Activated CD4-positive, CD25-positive, alpha-beta regulatory T cell treated with anti-CD3 and anti-CD28 coated beads, Interleukin-2, amount 50 U/mL, for 24 hours (primary cell): ENCODE results near the gene ANP32B.
"Not testable (repeated sequence)": the region's sequence is repeated elsewhere in the genome, so short reads cannot be mapped to it uniquely, and the experiment has no call there.

Experiments
- ATAC-seq, 2 donors: fragments of 150-1000 bp; cut with Tn5 transposase; one replicate each; pipeline ENCODE4 v1.10.0; 2021; ENCODE audit warnings: mild to moderate bottlenecking in 1 of 2, moderate library complexity in 1 of 2

ANP32B gene

GRCh38 chr9:97994703-97995102 lies 11.6 kb downstream of the ANP32B start:
- ATAC-seq, result no peak

DNA sequence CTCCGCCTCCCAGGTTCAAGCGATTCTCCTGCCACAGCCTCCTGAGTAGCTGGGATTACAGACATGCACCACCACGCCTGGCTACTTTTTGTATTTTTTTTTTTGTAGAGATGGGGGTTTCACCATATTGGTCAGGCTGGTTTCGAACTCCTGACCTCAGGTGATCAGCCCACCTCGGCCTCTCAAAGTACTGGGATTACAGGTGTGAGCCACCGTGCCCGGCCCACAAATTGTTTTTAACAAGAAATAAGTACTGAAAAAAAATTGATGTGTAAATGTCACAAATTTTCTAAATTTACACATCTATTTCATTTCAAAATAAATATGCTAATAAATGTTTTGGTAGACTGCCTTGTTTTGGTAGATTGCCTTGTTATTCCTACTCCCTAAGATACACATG lies 13.5 kb downstream of the ANP32B start:
- ATAC-seq, result not testable (repeated sequence)

- ATAC-seq, result no peak
These were observed 14.5 kb downstream of the ANP32B start for GRCh38 chr9:97997330-97998276.

GRCh38 chr9:98002808-98003207 lies 19.7 kb downstream of the ANP32B start:
- no peak for ATAC-seq

GRCh38 chr9:98006127-98006796 lies 23.1 kb downstream of the ANP32B start:
- no peak for ATAC-seq

DNA sequence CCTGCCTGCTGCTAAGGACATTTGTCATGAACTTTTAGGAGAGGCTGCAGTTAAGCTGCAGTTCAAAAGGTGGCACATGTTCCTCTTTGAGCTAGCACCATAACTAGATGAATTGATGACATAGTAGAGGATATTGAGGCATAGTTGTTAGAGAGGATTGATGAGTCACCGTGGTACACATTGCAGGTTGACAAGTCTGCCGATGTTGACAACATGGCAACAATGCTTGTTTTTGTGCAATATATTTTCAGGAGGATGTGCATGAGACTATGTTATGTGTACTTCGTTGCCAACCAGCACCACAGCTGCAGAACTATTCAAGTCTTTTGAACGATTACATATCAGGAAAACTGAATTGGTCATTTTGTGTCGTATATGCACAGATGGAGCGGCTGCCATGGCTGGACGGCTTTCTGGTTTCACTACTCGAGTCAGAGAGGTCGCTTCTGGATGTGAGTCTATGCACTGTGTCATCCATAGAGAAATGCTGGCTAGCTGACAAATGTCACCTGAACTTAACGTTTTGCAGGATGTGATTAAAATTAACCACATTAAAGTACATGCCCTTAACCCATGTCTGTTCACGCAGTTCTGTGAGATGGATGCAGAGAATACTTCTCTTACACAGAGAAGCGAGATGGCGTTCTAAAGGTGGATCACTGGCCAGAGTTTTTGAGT lies 24.2 kb downstream of the ANP32B start:
- peak; percentile 64 to 70 for ATAC-seq

GRCh38 chr9:98008764-98009163 lies 25.6 kb downstream of the ANP32B start:
- ATAC-seq, result no peak

DNA sequence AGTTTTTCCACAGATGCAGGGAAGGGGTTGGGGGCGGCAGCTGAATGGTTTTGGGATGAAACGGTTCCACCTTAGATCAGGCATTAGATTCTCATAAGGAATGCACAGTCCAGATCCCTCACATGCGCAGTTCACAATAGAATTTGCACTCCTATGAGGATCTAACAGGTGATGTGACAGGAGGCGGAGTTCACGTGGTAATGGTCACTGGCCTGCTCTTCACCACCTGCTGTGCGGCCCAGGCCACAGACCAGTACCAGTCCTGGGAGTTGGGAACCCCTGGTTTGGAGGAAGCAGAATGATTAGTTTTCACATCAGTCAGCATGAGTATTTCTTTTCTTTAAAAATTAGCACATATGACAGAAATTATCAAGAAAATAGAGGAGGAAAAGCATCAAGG lies 26.3 kb downstream of the ANP32B start:
- ATAC-seq, result no peak

GRCh38 chr9:98009936-98010335 lies 26.8 kb downstream of the ANP32B start:
- ATAC-seq, result no peak

DNA sequence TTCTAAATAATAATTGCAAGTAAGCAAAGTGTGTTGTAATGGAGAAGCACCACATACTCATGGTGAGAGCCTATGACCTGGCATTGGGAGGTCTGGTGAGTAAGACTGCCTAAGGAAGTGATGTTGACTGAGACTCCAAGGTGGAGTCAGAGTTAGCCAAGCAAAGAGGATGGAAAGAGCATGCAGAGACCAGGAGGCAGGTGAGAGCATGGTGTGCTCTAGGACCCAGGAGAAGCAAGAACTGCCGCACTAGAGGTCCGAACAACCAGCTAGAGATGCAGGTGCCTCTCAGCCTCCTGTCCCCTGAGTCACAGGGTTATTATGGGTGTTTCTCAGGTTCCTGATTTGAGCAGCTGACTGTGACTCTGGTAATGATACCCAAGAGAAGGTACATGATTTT lies 27.3 kb downstream of the ANP32B start:
- peak; percentile 52 to 58 for ATAC-seq

GRCh38 chr9:98011122-98011521 lies 28.0 kb downstream of the ANP32B start:
- no peak for ATAC-seq

DNA sequence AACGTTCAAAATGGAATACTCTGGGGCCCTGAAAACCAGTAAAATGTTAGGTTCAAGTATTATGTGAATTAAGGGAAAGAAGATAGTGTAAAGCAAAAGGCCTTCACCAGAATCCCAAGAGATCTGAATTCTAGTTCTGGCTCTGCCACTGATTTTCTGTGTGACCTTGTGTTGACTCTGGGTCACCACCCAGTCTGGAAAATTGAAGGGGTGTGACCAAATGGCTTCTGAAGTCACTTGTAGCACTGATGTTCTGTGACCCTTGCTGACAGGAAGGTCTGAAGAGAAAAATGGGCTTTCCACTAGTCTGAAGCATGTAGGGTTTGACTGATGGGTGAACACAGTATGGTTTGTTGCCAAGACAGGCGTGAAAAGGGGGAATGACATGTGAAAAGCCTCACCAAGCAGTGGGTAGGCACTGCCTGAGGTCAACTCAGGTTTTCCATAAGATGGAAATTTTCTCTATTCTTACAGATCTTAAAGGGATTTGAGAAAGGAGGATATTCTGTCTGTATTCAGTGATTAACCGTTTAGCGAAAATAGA lies 33.1 kb downstream of the ANP32B start:
- ATAC-seq, result no peak

DNA sequence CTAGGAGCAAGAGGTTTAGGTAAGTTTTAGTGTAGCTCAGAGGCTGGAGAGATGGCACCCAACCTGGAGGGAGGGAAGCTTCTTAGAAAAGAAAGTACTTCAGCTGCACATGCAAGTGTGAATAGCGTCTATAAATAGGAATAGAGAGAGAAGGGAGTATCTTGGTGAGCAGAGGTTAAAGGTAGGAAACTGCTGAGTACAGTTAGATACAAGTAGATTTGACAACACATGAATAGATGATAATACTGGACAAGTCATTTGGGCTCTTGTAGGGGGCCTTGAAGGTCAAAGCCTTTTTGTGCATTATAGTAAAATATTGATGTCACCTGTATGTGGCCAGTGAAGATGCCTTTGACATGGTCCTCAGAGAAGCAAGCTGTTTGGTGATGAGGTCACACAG lies 34.2 kb downstream of the ANP32B start:
- ATAC-seq, result no peak

GRCh38 chr9:98018347-98018746 lies 35.2 kb downstream of the ANP32B start:
- ATAC-seq, result no peak

- no peak for ATAC-seq
These were observed 36.0 kb downstream of the ANP32B start for GRCh38 chr9:98019098-98019497.

GRCh38 chr9:98019869-98020268 lies 36.7 kb downstream of the ANP32B start:
- ATAC-seq, result not testable (repeated sequence)

- peak in 1 of 2 donors; percentile 20 for ATAC-seq
These were observed 37.5 kb downstream of the ANP32B start for GRCh38 chr9:98020476-98021145.

DNA sequence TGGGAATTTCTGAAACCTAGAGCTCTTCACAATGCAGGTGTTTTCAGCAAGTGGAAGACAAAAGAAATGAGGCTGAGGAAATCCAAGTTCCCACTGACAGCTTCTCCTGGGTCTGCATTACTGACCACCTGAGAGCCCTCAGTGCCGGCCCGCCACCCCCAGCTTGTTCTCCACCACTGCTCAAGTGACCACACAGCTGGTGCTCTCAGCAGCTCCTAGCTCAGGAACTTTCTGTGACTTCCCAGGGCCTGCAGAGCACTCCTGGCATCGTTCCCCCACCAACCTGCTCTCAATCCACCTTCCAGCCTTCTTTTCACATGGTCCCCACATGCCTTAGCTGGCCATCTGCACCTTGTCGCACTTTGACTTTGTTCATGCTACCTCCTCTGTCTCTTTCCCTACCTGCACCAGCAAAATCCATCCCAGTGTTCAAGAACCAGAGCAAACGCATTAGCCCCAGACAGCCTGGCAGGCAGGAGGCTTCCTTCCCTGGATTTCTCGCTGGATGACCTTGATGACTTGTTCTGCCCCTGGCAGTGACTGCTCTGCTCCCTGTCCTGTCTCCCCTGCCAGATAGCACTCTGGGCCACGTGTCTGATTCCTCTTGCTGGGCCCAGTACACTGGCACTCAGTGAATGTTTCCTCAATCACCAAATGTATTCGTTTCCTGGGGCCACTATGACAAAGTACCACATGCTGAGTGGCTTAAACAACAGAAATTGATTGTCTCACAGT lies 38.3 kb downstream of the ANP32B start:
- ATAC-seq, result no peak

GRCh38 chr9:98022447-98022846 lies 39.3 kb downstream of the ANP32B start:
- no peak for ATAC-seq

DNA sequence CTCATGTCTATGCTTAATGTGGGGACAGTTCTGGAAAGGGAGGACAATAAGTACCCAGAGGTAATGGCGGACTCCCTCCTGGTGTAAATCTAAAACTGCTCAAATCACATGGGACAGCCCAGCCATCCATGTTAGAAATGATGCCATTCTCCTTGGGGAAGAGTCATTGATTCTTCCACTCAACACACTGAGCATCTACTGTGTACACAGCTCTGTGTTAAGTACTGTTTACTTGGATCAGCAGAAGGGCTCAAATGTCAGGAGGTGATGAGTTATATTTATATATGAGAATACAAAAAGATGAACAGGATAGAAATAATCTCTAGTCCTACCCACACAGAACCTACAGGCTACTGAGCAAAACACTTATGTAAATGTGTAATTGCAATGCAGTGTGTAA lies 41.6 kb downstream of the ANP32B start:
- ATAC-seq, result no peak

GRCh38 chr9:98031169-98031568 lies 48.0 kb downstream of the ANP32B start:
- ATAC-seq, result no peak

GRCh38 chr9:98031935-98032334 lies 48.8 kb downstream of the ANP32B start:
- ATAC-seq, result no peak
